GM19193 (cell line): ENCODE results near the gene DYNLL2.

Source experiments
- POLR2A ChIP-seq: IDR thresholded peaks from 4 replicates; pipeline ENCODE4 v1.6.1; 2011; ENCODE audit not compliant: insufficient read depth, insufficient read length; ENCODE audit errors: extremely low read depth

Gene DYNLL2

GRCh38 chr17:58056476-58056875, 26.7 kb upstream of the DYNLL2 start:
- TF ChIP-seq POLR2A, result no peak

DNA sequence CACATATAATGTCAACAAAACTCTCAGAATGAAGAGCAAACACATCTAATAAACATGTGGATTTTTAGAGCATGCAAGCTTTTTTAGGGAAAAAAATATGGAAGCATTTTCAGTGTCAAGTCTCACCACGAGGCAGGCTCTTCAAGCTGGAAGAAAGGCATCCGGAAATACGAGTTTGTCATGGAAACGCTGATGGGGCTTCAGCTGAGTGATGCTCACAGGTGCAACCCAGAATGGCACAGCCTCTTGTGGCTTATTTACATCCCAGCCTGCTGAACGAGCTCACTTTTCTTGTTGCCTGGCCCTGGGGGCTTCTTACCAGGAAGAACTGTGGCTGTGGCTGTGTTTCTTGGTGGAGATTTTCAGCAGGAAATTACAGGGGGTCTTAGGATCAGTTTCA, 24.1 kb upstream of the DYNLL2 start:
- TF ChIP-seq POLR2A, result no peak

DNA sequence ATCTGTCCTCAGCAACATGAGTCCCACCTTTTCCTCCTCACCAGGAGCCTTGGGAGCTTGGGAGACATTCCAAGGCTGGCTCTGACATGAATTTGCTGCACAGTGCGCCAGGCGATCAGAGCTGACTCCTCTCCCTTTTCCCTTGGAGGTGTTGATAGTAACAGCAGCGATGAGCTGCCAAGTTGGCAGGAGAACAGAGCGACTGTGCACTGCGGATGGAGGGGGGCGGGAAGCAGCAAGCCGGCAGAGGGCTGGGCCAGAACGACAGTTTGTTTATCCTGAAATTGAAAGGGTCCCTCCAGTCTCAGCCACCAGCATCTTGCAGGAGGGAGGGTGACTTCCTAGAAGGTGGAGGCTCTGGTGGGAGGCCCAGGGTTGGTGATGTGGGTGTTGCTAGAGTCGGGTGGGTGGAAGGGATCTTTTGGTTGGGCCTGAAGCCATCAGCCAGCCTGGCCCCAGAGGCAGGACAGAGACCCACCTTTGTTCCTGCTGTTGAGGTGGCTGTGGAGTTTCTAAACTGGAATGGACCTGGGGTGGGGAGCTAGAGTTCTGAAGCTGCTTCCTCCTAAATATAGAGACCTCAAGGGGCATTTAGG, 22.5 kb upstream of the DYNLL2 start:
- TF ChIP-seq POLR2A, result no peak

- TF ChIP-seq POLR2A, result no peak
Observed at GRCh38 chr17:58061672-58062071, 21.5 kb upstream of the DYNLL2 start.

- TF ChIP-seq POLR2A, result no peak
Observed at GRCh38 chr17:58065238-58065637, 18.0 kb upstream of the DYNLL2 start.

- no peak for TF ChIP-seq POLR2A
Observed at GRCh38 chr17:58066401-58066800, 16.8 kb upstream of the DYNLL2 start.

DNA sequence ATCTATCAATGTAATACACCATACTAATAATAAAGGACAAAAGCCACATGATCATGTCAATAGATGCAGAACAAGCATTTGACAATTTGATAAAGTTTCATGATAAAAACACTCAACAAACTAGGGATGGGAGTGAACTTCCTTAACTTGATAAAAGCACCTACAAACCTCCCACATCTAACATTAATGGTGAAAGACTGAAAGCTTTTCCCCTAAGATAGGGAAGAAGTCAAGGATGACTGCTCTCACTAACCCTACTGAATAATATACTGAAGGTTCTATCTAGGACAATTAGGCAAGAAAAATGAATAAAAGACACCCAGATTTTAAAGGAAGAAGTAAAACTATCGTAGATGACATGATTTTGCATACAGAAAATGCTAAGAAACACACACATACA, 10.4 kb upstream of the DYNLL2 start:
- TF ChIP-seq POLR2A, result no peak

DNA sequence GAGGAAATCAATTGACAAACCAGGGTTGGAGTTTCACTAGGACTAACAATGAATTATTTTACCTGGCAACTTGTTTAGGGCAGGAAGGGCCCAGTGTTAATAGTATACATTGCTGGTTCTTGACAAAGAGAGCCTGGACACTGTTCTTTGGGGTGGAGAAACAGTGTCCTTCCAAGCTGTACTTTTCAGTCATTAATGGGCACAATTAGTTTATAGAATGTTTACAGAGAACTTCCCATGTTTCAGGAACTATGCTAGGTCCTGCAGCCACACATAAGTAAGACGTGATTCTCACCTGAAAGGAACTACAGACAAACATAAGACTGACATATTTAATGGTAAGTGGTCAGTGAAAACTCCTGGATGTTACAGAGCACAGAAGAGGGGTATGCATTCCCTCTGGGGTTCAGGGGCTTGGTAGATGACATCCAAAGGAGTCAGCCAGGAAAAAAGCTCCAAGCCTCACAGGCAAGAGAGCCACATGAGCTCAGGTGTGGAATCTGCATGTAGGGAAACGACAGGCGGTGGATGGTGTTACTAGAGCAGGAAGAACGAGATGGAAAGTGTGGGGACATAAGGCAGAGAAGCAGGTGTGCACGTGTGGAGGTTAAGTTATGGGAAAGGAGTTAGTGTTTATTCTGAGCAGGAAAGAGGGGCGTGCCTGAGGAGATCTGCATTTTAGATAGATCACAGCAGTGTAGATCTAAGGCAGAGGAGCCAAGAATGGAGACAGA, 3.8 kb upstream of the DYNLL2 start:
- TF ChIP-seq POLR2A, result no peak

GRCh38 chr17:58081646-58082340, 1.4 kb upstream of the DYNLL2 start:
- no peak for TF ChIP-seq POLR2A

DNA sequence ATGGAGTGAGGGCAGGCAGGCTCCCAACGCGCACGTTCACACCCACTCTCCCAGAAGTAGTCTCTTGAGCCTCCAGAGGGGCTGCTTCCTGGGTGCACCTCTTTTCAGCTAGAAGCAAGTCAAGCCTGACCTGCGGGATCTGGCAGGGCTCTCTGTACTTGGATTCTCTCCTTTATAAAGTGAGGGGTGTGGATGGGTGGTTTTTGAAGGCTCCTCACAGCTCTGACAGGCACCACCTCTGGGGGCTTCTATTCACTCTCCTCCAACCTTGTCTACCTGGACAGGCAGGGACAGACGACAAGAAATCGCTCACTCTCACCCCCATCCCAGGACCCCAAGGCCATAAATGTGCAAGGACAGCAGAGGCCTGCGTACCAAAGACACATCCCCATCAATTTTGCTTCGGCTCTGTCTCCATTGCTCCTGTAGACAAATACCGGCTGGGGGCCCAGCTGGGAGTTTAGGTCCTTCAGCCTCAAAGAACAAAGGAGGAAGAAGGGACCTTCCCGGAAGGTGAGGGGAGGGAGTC, 814 bp upstream of the DYNLL2 start:
- TF ChIP-seq POLR2A, result no peak

DNA sequence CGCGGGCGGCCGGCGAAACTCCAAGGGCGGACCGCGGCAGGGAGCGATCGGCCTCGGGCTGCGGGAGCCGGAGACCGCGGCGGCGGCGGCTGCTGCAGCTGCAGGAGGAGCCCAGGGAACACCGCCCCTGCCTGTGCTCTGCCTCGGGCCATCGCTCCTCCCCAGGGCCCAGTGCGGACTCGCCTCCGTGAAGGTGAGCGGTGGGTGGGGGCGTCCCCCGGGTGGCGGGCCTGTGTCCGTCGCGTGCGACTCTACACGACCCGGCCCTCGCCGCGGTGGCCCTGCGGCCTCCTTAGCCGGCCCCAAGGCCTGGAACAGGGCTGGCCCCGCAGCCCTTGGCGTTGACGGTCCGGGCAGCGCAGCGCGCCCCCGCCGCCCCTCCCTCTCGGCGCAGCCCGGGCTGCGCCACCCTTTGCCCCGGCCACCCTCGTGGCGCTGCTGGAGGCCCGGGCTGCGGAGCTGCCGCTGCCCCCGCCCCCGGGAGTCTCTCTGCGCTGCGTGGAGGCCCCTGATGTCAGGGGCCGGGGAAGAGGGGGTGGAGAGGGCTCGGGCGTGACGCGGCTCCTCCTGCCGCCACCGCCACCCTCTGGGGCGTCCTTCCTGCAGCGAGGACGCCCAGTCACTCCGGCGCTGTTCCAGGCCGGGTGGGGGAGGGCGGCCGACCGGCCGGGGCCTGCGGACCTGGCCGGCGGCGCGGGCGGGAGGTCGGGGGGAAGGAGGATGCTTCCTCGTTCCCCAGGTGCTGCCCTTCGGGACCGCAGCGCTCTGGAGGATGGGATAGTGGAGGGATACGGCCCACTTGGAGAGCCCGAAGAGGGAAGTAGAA, 485 bp downstream of the DYNLL2 start:
- TF ChIP-seq POLR2A, result no peak

GRCh38 chr17:58084317-58084981, 1.2 kb downstream of the DYNLL2 start:
- no peak for TF ChIP-seq POLR2A

DNA sequence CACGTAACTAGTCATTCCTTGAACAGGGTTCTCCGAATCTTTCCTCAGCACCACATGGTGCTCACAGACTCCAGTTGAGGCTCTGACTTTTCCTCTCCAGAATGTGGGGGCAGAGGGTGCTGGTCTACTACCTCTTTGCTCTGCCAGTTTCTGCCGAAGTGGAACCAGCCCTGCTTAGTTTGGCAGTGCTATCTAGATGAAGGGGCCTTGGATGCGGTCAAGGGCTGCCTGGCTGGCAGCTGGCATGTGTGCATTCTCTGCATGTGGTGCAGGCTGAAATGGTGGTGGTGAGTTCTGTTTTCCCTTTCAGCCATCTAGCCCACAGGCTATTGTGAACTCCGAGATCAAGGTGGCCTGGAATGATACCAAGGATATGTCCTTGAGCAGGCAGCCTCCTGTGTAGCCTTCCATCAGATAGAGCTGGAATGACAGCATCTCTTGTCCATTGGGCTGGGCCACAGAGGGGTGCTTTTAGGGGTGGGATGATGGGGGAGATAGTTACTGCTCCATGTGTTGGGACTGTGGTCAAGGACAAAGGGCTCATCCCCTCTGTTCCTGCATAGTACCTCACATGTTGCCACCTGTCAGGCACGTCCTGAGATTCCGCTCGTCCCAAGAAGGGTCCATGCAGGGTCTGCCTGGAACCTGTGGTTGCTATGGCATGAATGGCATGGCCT, 2.0 kb downstream of the DYNLL2 start:
- no peak for TF ChIP-seq POLR2A

GRCh38 chr17:58086953-58087352, 3.7 kb downstream of the DYNLL2 start:
- no peak for TF ChIP-seq POLR2A

DNA sequence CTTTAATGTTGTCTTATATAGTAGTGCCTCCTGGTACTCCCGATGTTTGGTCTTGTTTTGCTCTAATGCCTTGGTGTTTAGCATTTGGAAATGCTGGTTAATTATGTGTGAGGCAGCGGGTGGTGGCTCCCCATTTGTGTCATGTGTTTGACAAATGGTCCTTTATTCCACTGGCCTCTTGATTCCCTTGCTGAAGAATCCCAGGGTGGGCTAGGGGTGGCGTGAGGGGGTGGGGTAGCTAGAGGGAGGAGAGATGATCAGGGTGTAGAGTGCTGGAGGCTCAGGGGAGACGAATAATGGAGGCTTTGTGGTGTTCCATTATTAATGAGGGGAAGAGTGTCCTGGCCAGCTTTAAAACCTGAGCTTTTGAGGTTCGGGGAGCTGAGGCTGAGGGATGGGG, 5.4 kb downstream of the DYNLL2 start:
- no peak for TF ChIP-seq POLR2A

- TF ChIP-seq POLR2A, result no peak
Observed at GRCh38 chr17:58089111-58089510, 5.9 kb downstream of the DYNLL2 start.
